HG03575 (cell line): Measurements from ENCODE around the gene DHRS2.

ENCODE experiments used
- ATAC-seq: cut with Tn5 transposase; IDR thresholded peaks from one replicate; pipeline ENCODE4 v1.9.1; 2021; ENCODE audit not compliant: unreplicated experiment, insufficient number of reproducible peaks, low FRiP score; ENCODE audit errors: extremely low read depth

Gene DHRS2

GRCh38 chr14:23643533-23644194, 7.5 kb downstream of the DHRS2 start:
- no peak for ATAC-seq

- ATAC-seq, result no peak
These were observed 8.2 kb downstream of the DHRS2 start for GRCh38 chr14:23644195-23644918.

GRCh38 chr14:23644919-23645336, 8.8 kb downstream of the DHRS2 start:
- no peak for ATAC-seq

GRCh38 chr14:23645504-23645811, 9.3 kb downstream of the DHRS2 start:
- no peak for ATAC-seq

GRCh38 chr14:23645812-23646647, 9.9 kb downstream of the DHRS2 start:
- ATAC-seq, result no peak

GRCh38 chr14:23646648-23647549, 10.7 kb downstream of the DHRS2 start:
- no peak for ATAC-seq

GRCh38 chr14:23647619-23648018, 11.5 kb downstream of the DHRS2 start:
- ATAC-seq, result no peak

- no peak for ATAC-seq
These were observed 12.7 kb downstream of the DHRS2 start for GRCh38 chr14:23648764-23649460.

GRCh38 chr14:23650506-23650905, 14.3 kb downstream of the DHRS2 start:
- ATAC-seq, result no peak

- no peak for ATAC-seq
These were observed 16.9 kb downstream of the DHRS2 start for GRCh38 chr14:23653051-23653450.

- ATAC-seq, result no peak
These were observed 18.1 kb downstream of the DHRS2 start for GRCh38 chr14:23654231-23654630.

GRCh38 chr14:23657959-23658470, 21.9 kb downstream of the DHRS2 start:
- no peak for ATAC-seq

GRCh38 chr14:23660290-23661226, 24.4 kb downstream of the DHRS2 start:
- ATAC-seq, result no peak

- no peak for ATAC-seq
These were observed 25.4 kb downstream of the DHRS2 start for GRCh38 chr14:23661542-23661941.

- no peak for ATAC-seq
These were observed 27.0 kb downstream of the DHRS2 start for GRCh38 chr14:23663127-23663526.

- no peak for ATAC-seq
These were observed 27.5 kb downstream of the DHRS2 start for GRCh38 chr14:23663711-23664110.

- ATAC-seq, result no peak
These were observed 28.2 kb downstream of the DHRS2 start for GRCh38 chr14:23664207-23664885.
